ENCODE results near the gene TBCD.

Gene TBCD

DNA sequence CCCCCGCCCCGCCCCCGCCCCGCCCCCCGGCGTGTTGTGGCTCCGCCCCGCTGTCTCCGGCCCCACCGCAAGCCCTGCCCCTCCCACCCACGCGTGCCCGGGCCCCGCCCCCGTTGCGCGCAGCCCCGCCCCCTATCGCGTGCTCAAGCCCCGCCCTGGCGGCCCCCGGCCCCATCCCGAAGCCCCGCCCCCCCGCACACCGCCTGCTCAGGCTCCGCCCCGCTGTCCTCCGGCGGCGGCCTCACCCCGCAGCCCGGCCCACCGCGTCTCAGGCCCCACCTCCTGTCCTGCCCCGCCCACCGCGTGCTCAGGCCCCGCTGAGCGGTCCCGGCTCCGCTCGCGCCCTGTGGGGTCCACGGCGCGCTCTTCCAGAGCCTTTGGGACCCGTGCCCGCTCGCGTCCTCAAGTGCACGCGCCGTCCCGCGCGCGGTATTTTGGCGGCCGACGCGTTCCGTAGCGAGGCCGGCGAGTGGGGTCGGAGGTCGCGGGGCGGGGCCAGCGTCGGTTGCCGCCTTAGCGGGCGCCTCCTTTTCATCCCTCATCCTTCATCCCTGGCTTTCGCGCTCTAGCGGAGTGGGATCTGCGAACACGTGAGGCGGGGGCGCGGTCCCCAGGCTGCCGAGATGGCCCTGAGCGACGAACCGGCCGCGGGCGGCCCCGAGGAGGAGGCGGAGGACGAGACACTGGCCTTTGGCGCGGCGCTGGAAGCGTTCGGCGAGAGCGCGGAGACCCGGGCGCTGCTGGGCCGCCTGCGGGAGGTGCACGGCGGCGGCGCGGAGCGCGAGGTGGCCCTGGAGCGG, at the start of gene TBCD:
TSS of gene TBCD (plus strand) at position 495 of the 800 bp plus-strand sequence. CDS start at position 624, 129 bp downstream.
- peaks cover 2% of the 10 kb centered on the region for H3K36me3 Mint-ChIP-seq (ENCODE audit: low read depth)
- H3K27me3 Mint-ChIP-seq (ENCODE audit: low read depth): no peaks in the 10 kb centered on the region
- peak within 1 kb of the TSS; percentile 88 for H3K4me3 Mint-ChIP-seq
- no peaks in the 10 kb centered on the region for H3K9me3 Mint-ChIP-seq
- peak within 1 kb of the TSS; percentile 63 for H3K27ac Mint-ChIP-seq
- H3K4me1 Mint-ChIP-seq (ENCODE audit: low read depth): peaks cover 14% of the 10 kb centered on the region
- DNase-seq (ENCODE audit: low spot score): peak; percentile 84

DNA sequence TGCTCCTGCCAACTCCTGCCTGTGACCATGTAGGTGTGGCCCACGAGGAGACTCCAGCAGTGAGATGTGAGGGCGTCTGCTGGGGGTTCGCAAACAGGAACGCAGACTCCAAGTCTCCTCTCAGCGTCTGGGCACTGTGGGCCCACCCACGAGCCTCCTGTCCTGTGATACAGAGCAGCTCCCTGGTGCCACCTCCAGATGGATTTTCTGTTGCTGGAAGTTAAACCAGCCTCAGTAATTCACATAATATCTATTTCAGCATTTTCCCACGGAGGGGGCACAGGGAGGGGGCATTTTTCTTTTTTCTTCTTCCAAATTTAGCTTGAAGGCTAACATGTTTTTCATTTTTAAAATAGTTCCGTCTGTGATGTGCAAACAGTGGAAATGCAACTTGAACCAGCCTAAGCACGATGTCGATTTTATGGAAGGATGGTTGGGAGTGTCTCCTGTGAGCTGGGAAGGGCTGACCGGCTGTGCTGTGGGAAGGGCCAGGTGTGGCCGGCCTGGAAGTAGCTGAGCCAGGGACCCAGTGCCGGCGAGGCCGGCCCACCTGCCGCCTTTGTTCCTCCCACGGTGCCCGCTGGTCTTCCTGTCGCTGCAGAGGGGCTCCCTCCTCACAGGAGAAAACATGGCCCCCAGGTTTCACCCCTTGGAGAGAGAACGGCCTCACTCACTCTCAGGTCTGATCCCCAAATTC, 49.5 kb upstream of the TBCD start:
- H3K27ac Mint-ChIP-seq: peak overlapping the region; percentile 31
- H3K36me3 Mint-ChIP-seq (ENCODE audit: low read depth): no peaks in the 10 kb centered on the region
- no peak overlapping the region for H3K4me3 Mint-ChIP-seq
- no peaks in the 10 kb centered on the region for H3K9me3 Mint-ChIP-seq
- no peak for DNase-seq (ENCODE audit: low spot score)
- H3K27me3 Mint-ChIP-seq (ENCODE audit: low read depth): peaks cover under 1% of the 10 kb centered on the region
- H3K4me1 Mint-ChIP-seq (ENCODE audit: low read depth): peaks cover 2% of the 10 kb centered on the region

GRCh38 chr17:82703036-82703745, 48.7 kb upstream of the TBCD start:
- no peak overlapping the region for H3K27ac Mint-ChIP-seq
- no peak for DNase-seq (ENCODE audit: low spot score)
- no peak overlapping the region for H3K4me3 Mint-ChIP-seq
- H3K36me3 Mint-ChIP-seq (ENCODE audit: low read depth): no peaks in the 10 kb centered on the region
- peaks cover 2% of the 10 kb centered on the region for H3K4me1 Mint-ChIP-seq (ENCODE audit: low read depth)
- H3K27me3 Mint-ChIP-seq (ENCODE audit: low read depth): no peaks in the 10 kb centered on the region
- no peaks in the 10 kb centered on the region for H3K9me3 Mint-ChIP-seq

DNA sequence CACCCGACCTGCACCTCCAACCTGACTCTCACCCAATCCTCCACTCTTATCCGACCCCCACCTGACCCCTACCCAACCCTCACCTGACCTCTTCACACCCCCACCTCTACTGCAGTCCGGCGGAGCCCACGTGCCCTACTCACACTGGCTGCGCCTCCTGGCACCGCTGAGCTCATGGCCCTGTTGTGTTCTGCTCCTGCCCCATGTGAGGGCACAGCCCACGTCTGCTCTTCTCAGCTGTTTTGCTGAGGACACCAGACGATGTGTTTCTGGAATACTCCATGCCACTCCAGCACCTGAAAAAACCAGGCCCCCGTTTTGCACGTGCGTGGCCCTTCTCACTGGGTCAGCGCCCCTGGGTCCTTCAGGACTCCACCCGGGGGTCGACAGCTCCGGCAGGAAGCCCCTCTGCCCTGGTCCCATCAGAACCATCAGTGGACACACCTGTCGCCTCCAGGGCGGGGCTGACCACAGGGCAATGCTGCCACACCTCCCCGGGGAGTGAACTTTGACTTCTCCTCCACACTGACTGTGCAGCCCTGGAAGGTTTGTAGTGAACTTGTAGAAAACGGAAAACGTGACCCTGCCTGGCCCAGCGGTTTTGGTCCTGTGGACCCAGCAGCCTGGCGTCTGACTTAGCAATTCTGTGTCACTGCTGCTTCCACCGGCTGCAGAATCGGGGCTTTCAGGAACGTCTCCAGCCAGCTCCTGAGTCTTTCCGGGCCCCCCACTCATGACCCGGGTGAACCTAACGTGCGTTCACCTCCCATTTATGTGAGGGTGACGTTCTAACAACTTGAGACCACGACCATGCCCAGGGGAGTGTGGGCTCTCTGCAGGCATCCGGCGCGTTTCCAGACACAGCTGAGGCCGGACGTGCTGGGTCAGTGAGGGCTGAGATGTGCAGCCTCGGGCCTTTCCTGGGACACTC, 47.7 kb upstream of the TBCD start:
- DNase-seq (ENCODE audit: low spot score): no peak

DNA sequence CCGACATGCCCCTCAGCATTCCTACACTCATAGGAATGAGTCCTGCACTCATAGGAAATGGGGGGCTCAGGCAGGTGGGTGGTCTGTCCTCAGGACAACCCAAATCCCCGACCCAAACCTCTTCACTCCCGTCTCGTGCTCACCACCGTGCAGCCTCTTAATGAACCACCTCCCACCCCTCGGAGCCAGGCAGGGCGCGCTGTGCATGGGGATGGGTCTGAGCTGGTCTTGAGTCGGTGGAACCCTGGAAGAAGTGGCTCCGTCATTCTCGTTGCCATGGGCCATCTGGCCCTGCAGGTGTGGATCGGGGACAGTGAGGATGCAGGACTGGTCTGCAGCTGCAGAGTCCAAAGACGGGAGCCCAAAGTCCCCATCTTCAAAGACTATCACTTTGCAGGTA, 47.0 kb upstream of the TBCD start:
- Mint-ChIP-seq H3K4me1 (ENCODE audit: low read depth) (no peaks in the 10 kb centered on the region), H3K27ac (no peak overlapping the region), H3K36me3 (ENCODE audit: low read depth) (no peaks in the 10 kb centered on the region), H3K4me3 (no peak overlapping the region), H3K9me3 (no peaks in the 10 kb centered on the region), H3K27me3 (ENCODE audit: low read depth) (no peaks in the 10 kb centered on the region)
- no peak for DNase-seq (ENCODE audit: low spot score)

More for the DNA sequence above, 47.7 kb upstream of the TBCD start:
- H3K4me1 Mint-ChIP-seq (ENCODE audit: low read depth): no peaks in the 10 kb centered on the region
- no peak overlapping the region for H3K4me3 Mint-ChIP-seq
- H3K36me3 Mint-ChIP-seq (ENCODE audit: low read depth): no peaks in the 10 kb centered on the region
- H3K27me3 Mint-ChIP-seq (ENCODE audit: low read depth): no peaks in the 10 kb centered on the region
- H3K9me3 Mint-ChIP-seq: no peaks in the 10 kb centered on the region
- no peak overlapping the region for H3K27ac Mint-ChIP-seq

- H3K27me3 Mint-ChIP-seq (ENCODE audit: low read depth): no peaks in the 10 kb centered on the region
- no peak for DNase-seq (ENCODE audit: low spot score)
- no peak overlapping the region for H3K4me3 Mint-ChIP-seq
Measured at GRCh38 chr17:82705756-82706155, 46.1 kb upstream of the TBCD start.

GRCh38 chr17:82709024-82709675, 42.7 kb upstream of the TBCD start:
- no peaks in the 10 kb centered on the region for H3K9me3 Mint-ChIP-seq

More at GRCh38 chr17:82705756-82706155, 46.1 kb upstream of the TBCD start:
- Mint-ChIP-seq H3K36me3 (ENCODE audit: low read depth) (no peaks in the 10 kb centered on the region), H3K4me1 (ENCODE audit: low read depth) (no peaks in the 10 kb centered on the region), H3K9me3 (no peaks in the 10 kb centered on the region), H3K27ac (no peak overlapping the region)

DNA sequence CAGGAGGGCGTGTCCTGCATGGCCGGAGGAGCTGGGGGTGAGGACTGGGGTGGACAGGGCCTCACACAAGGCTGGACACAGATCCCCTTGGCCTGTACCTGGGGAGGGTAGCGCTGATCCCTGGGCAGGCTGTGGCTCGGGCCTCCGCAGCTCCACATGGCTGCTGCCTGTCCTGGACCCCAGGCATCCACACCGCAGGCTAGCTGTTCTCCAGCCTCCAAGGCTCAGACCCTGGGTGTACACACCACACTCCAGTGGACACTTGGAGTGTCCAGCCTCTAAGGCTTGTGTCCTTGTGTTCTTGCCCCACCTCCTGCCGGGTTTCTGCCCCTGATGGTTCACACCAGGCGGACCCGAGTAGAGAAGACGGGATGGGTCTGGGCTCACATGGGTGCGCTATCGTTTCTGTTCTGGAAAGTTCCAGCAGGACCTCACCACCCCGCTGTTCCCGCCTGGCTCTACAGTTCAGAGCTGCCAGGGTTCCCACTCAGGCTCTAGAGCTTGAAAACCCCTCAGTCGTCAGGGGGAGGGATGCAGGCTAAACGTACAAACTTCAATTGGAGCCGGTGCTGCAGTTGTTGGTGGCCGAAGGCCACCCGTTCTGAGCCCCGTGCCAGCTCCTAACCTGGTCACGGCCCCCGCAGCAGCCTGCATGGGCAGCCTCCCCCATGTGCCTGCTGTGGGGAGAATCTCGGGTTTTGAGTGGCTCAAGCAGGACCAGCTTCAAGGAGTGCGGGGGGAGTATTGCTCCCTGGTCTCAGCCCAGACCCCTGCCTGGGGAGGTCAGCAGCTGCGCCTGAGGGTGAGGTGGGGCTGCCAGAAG, 42.0 kb upstream of the TBCD start:
- no peaks in the 10 kb centered on the region for H3K36me3 Mint-ChIP-seq (ENCODE audit: low read depth)
- no peaks in the 10 kb centered on the region for H3K4me1 Mint-ChIP-seq (ENCODE audit: low read depth)
- no peak for DNase-seq (ENCODE audit: low spot score)
- H3K27me3 Mint-ChIP-seq (ENCODE audit: low read depth): no peaks in the 10 kb centered on the region
- H3K9me3 Mint-ChIP-seq: no peaks in the 10 kb centered on the region
- no peak overlapping the region for H3K4me3 Mint-ChIP-seq
- H3K27ac Mint-ChIP-seq: no peak overlapping the region

More at GRCh38 chr17:82709024-82709675, 42.7 kb upstream of the TBCD start:
- no peaks in the 10 kb centered on the region for H3K36me3 Mint-ChIP-seq (ENCODE audit: low read depth)
- H3K27ac Mint-ChIP-seq: no peak overlapping the region
- no peaks in the 10 kb centered on the region for H3K4me1 Mint-ChIP-seq (ENCODE audit: low read depth)
- DNase-seq (ENCODE audit: low spot score): no peak
- H3K27me3 Mint-ChIP-seq (ENCODE audit: low read depth): no peaks in the 10 kb centered on the region
- H3K4me3 Mint-ChIP-seq: no peak overlapping the region

GRCh38 chr17:82710499-82711232, 41.2 kb upstream of the TBCD start:
- H3K36me3 Mint-ChIP-seq (ENCODE audit: low read depth): no peaks in the 10 kb centered on the region
- H3K4me3 Mint-ChIP-seq: no peak overlapping the region
- H3K27ac Mint-ChIP-seq: no peak overlapping the region
- no peaks in the 10 kb centered on the region for H3K27me3 Mint-ChIP-seq (ENCODE audit: low read depth)
- H3K4me1 Mint-ChIP-seq (ENCODE audit: low read depth): peaks cover under 1% of the 10 kb centered on the region
- no peak for DNase-seq (ENCODE audit: low spot score)
- H3K9me3 Mint-ChIP-seq: no peaks in the 10 kb centered on the region

- Mint-ChIP-seq H3K9me3 (no peaks in the 10 kb centered on the region), H3K36me3 (ENCODE audit: low read depth) (peaks cover 5% of the 10 kb centered on the region), H3K4me3 (peak overlapping the region; percentile 11), H3K27me3 (ENCODE audit: low read depth) (no peaks in the 10 kb centered on the region), H3K27ac (no peak overlapping the region), H3K4me1 (ENCODE audit: low read depth) (peaks cover 13% of the 10 kb centered on the region)
- no peak for DNase-seq (ENCODE audit: low spot score)
Measured at GRCh38 chr17:82713071-82713723, 38.7 kb upstream of the TBCD start.

DNA sequence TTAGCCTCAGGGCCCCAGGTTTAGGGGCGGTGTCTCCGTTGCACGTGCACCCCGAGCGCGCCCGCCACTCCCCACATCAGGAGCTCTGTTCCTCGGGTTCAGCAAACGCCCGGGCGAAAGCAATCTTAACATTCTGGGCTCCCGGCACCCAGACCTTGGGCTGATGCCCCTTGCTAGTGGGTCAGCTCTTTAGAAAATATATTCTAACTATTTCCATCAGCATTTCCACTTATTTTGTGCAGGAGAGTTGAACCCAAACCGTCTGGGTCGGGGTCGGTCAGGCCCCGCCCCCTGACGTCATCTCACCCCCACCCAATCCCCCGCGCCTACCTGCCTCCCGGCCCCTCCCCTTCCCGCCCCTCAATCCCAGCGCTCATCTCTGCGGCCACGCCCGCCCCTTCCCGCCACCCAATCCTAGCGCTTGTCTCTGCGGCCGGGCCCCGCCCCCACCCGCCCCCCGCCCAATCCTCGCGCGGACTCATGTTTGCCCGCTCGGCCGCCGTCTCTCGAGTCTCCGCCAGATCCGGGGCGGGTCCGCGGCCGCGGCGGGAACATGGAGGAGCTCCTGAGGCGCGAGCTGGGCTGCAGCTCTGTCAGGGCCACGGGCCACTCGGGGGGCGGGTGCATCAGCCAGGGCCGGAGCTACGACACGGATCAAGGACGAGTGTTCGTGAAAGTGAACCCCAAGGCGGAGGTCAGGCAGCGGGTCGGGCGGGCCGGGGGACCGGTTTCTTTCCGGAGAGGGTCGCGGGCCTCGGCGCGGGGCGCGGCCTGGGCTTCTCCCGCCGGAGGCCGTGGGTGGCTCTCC, 35.5 kb upstream of the TBCD start, which contains the start of gene FN3KRP:
TSS of gene FN3KRP (plus strand) at position 504 of the 808 bp plus-strand sequence. CDS start at position 554, 50 bp downstream.
- no peaks in the 10 kb centered on the region for H3K27me3 Mint-ChIP-seq (ENCODE audit: low read depth)
- peak within 1 kb of the TSS; percentile 96 for H3K27ac Mint-ChIP-seq
- no peaks in the 10 kb centered on the region for H3K9me3 Mint-ChIP-seq
- DNase-seq (ENCODE audit: low spot score): peak; percentile 87
- peak within 1 kb of the TSS; percentile 95 for H3K4me3 Mint-ChIP-seq
- peaks cover 8% of the 10 kb centered on the region for H3K36me3 Mint-ChIP-seq (ENCODE audit: low read depth)
- peaks cover 13% of the 10 kb centered on the region for H3K4me1 Mint-ChIP-seq (ENCODE audit: low read depth)
